B cell (primary cell): ENCODE results near the gene EPB41L4A. TPM values are rescaled to one million over a fixed set of nuclear protein-coding genes. Genes with fewer than 3 reads are reported as not detected.

Experiments used
- ATAC-seq: fragments of 200-7000 bp; cut with Tn5 transposase; one replicate; pipeline ENCODE4 v1.10.0; 2021; ENCODE audit warnings: low read depth, mild to moderate bottlenecking, moderate number of reproducible peaks, moderate library complexity
- CTCF ChIA-PET: fragments of 350-600 bp; sonication (Branson Sonifier 250); formaldehyde crosslinking; loops from one replicate; lab custom pipeline; 2021; ENCODE audit warnings: antibody characterized with exemption, inconsistent platforms; lab: Charles Lee
- POLR2A ChIA-PET: fragments of 350-600 bp; sonication (Branson Sonifier 250); formaldehyde crosslinking; loops from one replicate; lab custom pipeline; 2021; ENCODE audit warnings: antibody characterized with exemption; lab: Charles Lee
- DNase-seq: peaks from one replicate; pipeline ENCODE4 v3.0.0; 2013
- H2AFZ ChIP-seq: 2 replicates; pipeline ENCODE4 v1.6.1; 2012; ENCODE audit warnings: mild to moderate bottlenecking, low read depth, low read length; ENCODE audit not compliant: insufficient read depth, poor library complexity, severe bottlenecking
- H3K27ac ChIP-seq, 2 donors: 1 replicate in 1 of 2; 2 replicates in 1 of 2; pipeline ENCODE4 v1.5.1; 2012 to 2013; ENCODE audit warnings: low read length in 2 of 2, mild to moderate bottlenecking in 2 of 2, moderate library complexity in 1 of 2
- H3K27me3 ChIP-seq, 4 experiments: fragments of 200-600 bp in 1 of 4; sonication (generic) in 1 of 4; replicated peaks in 1 of 4; 1 replicate in 2 of 4; 2 replicates in 2 of 4; pipeline versions ENCODE4 v1.6.1 to v1.7.0; 2013 to 2016; ENCODE audit warnings: low read length in 3 of 4, mild to moderate bottlenecking in 2 of 4, mixed read lengths in 1 of 4, moderate library complexity in 1 of 4; ENCODE audit not compliant: insufficient read depth in 4 of 4, control insufficient read depth in 3 of 4; ENCODE audit errors: control extremely low read depth in 1 of 4
- H3K36me3 ChIP-seq, 2 experiments: replicated peaks in 1 of 2; 1 replicate in 1 of 2; 2 replicates in 1 of 2; pipeline versions ENCODE4 v1.6.1 to v1.7.1; 2013; ENCODE audit warnings: low read length in 1 of 2; ENCODE audit not compliant: insufficient read depth in 2 of 2, control insufficient read depth in 1 of 2; ENCODE audit errors: control extremely low read depth in 1 of 2, extremely low read depth in 1 of 2
- H3K4me1 ChIP-seq, 2 donors: fragments of 200-600 bp in 1 of 2; sonication (generic) in 1 of 2; 1 replicate in 1 of 2; 2 replicates in 1 of 2; pipeline versions ENCODE4 v1.5.1 to v1.6.1; 2013 to 2017; ENCODE audit warnings: low read length in 2 of 2; ENCODE audit not compliant: control insufficient read depth in 2 of 2, insufficient read depth in 2 of 2
- H3K4me2 ChIP-seq: replicated peaks from 2 replicates; pipeline ENCODE3; 2012; ENCODE audit warnings: mild to moderate bottlenecking, low read depth, low read length; ENCODE audit not compliant: poor library complexity, severe bottlenecking
- H3K4me3 ChIP-seq, 5 experiments: fragments of 200-600 bp in 1 of 5; sonication (generic) in 1 of 5; 1 replicate in 3 of 5; 2 replicates in 2 of 5; pipeline versions ENCODE4 v1.5.1 to v1.7.0; 2011 to 2016; ENCODE audit warnings: low read length in 4 of 5, mild to moderate bottlenecking in 4 of 5, low read depth in 2 of 5, control low read depth in 1 of 5, moderate library complexity in 1 of 5; ENCODE audit not compliant: insufficient read depth in 1 of 5; ENCODE audit errors: control extremely low read depth in 1 of 5, extremely low read depth in 1 of 5
- H3K79me2 ChIP-seq: fragments of 200-600 bp; sonication (generic); one replicate; pipeline ENCODE4 v1.6.0; 2016; ENCODE audit warnings: low read length; ENCODE audit not compliant: control insufficient read depth, insufficient read depth
- H3K9ac ChIP-seq: fragments of 200-600 bp; sonication (generic); 2 replicates; pipeline ENCODE4 v1.6.1; 2017; ENCODE audit warnings: mild to moderate bottlenecking, low read length, moderate library complexity
- H3K9me3 ChIP-seq, 3 donors: one replicate each; pipeline versions ENCODE4 v1.6.1 to v1.7.1; 2013; ENCODE audit warnings: low read length in 2 of 3; ENCODE audit not compliant: control insufficient read depth in 2 of 3, insufficient read depth in 1 of 3; ENCODE audit errors: control extremely low read depth in 1 of 3
- H4K20me1 ChIP-seq: 2 replicates; pipeline ENCODE4 v1.6.0; 2012; ENCODE audit warnings: mild to moderate bottlenecking, low read length; ENCODE audit not compliant: insufficient read depth, control insufficient read depth, poor library complexity, severe bottlenecking
- H3K27ac Mint-ChIP-seq: one replicate; pipeline ENCODE4 v1.8.0; 2021; ENCODE audit warnings: mixed read lengths
- H3K27me3 Mint-ChIP-seq: one replicate; pipeline ENCODE4 v1.8.0; 2021; ENCODE audit warnings: mixed read lengths
- H3K4me1 Mint-ChIP-seq: one replicate; pipeline ENCODE4 v1.8.0; 2021; ENCODE audit warnings: mixed read lengths
- H3K4me3 Mint-ChIP-seq: one replicate; pipeline ENCODE4 v1.8.0; 2021; ENCODE audit warnings: mixed read lengths
- H3K9me3 Mint-ChIP-seq: one replicate; pipeline ENCODE4 v1.8.0; 2022; ENCODE audit warnings: mixed read lengths; ENCODE audit not compliant: insufficient read depth
- EZH2 ChIP-seq: IDR thresholded peaks from 2 replicates; pipeline ENCODE4 v1.6.1; 2012; ENCODE audit warnings: borderline replicate concordance, low read depth, mild to moderate bottlenecking, moderate library complexity, low read length; ENCODE audit not compliant: insufficient read depth, poor library complexity, severe bottlenecking
- WGBS: methylation state at CpG from one replicate; pipeline ENCODE4 v1.1.5; 2013; ENCODE audit warnings: missing lambda C conversion rate; ENCODE audit not compliant: insufficient coverage; 5-methylcytosine and 5-hydroxymethylcytosine counted together
- intact Hi-C: fragments of 100-400 bp; cut with micrococcal nuclease; formaldehyde crosslinking; loops from one replicate; pipeline ENCODE4 v1.10.0; 2022
- polyA plus RNA-seq: library from polyadenylated mRNA; depleted of rRNA; stranded (reverse); fragments of >200 nt; gene quantifications from 2 replicates; pipeline ENCODE4 v1.2.3, GENCODE V29; 2012
- total RNA-seq, 2 donors: library from RNA; stranded (reverse); fragments of 120-200 nt in 1 of 2; gene quantifications; 1 replicate in 1 of 2; 2 replicates in 1 of 2; pipeline versions ENCODE4 v1.2.3 to v1.2.4, GENCODE V29; 2013 to 2022
- TF ChIP-seq, protein P1 (sequence below): fragments of 200-600 bp; IDR thresholded peaks from one replicate; pipeline ENCODE4 v1.8.0; 2022; ENCODE audit warnings: antibody characterized with exemption, mild to moderate bottlenecking

The EPB41L4A gene
- total and polyA plus RNA-seq, 2 donors (not counting 1 experiment from before 2014, with no cell fraction given) = 1.8 to 12.9 TPM

DNA sequence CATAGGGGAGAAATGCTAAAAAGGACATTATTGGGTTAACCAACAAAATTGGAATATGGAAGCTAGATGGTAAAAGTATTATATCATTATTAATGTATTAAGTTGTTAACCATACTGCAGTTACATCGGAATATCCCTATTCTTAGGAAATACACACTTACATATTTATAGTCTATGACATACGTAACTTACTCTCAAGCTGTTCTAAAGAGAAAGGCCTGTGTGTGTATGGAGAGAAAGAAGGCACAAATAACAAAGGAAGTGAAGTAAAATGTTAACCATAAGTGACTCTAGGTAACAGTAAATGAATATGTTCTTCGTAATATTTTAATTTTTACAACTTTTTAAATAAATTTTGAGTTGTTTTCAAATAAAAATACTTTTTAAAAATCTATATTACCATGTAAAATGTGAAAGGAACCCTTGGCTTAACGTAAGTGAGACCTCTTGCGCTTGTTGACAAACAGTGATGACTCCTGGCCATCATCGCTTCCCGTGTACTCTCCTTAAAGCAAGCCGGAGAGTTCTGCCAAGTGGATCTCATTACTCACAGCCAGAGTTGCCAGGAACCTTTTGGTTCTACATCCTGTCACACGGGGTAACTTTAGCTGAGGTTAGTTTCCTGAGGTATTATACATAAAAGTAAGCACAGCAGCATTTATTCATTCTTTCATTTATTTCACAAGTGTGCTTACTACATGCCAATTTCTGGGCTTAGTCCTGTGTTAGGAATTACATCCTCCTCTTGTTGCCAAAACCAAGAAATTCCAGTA, 165.4 kb downstream of the EPB41L4A start:
- no peaks in the 10 kb centered on the region for H3K79me2 ChIP-seq
- no peaks in the 10 kb centered on the region for H3K27me3 ChIP-seq
- ATAC-seq = no peak
- ChIA-PET POLR2A (no interaction called here), CTCF (no interaction called here)
- no peaks in the 10 kb centered on the region for H3K4me1 ChIP-seq
- no peak for TF ChIP-seq EZH2
- TF ChIP-seq, protein P1, sequence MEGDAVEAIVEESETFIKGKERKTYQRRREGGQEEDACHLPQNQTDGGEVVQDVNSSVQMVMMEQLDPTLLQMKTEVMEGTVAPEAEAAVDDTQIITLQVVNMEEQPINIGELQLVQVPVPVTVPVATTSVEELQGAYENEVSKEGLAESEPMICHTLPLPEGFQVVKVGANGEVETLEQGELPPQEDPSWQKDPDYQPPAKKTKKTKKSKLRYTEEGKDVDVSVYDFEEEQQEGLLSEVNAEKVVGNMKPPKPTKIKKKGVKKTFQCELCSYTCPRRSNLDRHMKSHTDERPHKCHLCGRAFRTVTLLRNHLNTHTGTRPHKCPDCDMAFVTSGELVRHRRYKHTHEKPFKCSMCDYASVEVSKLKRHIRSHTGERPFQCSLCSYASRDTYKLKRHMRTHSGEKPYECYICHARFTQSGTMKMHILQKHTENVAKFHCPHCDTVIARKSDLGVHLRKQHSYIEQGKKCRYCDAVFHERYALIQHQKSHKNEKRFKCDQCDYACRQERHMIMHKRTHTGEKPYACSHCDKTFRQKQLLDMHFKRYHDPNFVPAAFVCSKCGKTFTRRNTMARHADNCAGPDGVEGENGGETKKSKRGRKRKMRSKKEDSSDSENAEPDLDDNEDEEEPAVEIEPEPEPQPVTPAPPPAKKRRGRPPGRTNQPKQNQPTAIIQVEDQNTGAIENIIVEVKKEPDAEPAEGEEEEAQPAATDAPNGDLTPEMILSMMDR = no peak
- Mint-ChIP-seq H3K27me3 (no peaks in the 10 kb centered on the region), H3K27ac (no peak overlapping the region), H3K4me1 (no peaks in the 10 kb centered on the region), H3K4me3 (no peak overlapping the region), H3K9me3 (no peaks in the 10 kb centered on the region)
- no peak overlapping the region for H3K4me3 ChIP-seq
- H3K27ac ChIP-seq = no peak overlapping the region
- no peak overlapping the region for H3K9ac ChIP-seq
- intact Hi-C loops = no loop called here
- H2AFZ ChIP-seq = no peak overlapping the region
- H3K4me2 ChIP-seq = no peak overlapping the region
- H4K20me1 ChIP-seq = no peaks in the 10 kb centered on the region
- WGBS = 96% methylated on average over 4 of the region's 9 CpGs
- DNase-seq = no peak
- no peaks in the 10 kb centered on the region for H3K9me3 ChIP-seq
- H3K36me3 ChIP-seq = no peaks in the 10 kb centered on the region

DNA sequence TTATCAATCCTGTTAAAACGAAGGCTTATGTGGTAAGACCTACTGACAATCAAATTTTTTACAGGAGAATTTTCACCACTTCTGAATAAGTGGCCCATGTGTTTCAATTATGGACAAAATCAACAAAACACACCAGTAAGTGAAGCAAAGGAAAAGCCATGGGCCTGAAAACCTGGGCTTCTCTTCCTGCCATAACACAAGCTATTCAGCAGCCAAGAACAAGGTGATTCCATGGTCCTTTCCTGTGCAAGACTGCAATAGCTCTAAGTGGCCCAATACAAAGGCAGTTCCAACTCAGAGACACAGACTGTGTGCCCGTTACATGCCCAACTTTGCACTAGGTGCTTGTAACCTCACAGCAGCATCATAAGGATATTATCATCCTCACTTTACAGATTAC, 168.5 kb downstream of the EPB41L4A start:
- Histone ChIP-seq H3K36me3 (no peaks in the 10 kb centered on the region), H4K20me1 (no peaks in the 10 kb centered on the region), H3K27me3 (no peaks in the 10 kb centered on the region), H3K4me3 (no peak overlapping the region), H3K4me2 (no peak overlapping the region), H3K79me2 (no peaks in the 10 kb centered on the region), H3K27ac (no peak overlapping the region), H3K9me3 (no peaks in the 10 kb centered on the region), H3K9ac (no peak overlapping the region), H2AFZ (no peak overlapping the region), H3K4me1 (no peaks in the 10 kb centered on the region)
- POLR2A ChIA-PET = no interaction called here
- intact Hi-C loops = no loop called here
- TF ChIP-seq EZH2 = no peak
- TF ChIP-seq, protein P1 = no peak
- no peaks in the 10 kb centered on the region for H3K4me1 Mint-ChIP-seq
- CTCF ChIA-PET = no interaction called here
- DNase-seq (no peak), ATAC-seq (no peak)
- no peaks in the 10 kb centered on the region for H3K27me3 Mint-ChIP-seq
- H3K27ac Mint-ChIP-seq = no peak overlapping the region
- H3K4me3 Mint-ChIP-seq = no peak overlapping the region
- no peaks in the 10 kb centered on the region for H3K9me3 Mint-ChIP-seq
- no CpG with 5 or more reads among the region's 2 CpGs for WGBS
